GM21825 (cell line): ENCODE data around the gene TIAM1.

Source experiments
- ATAC-seq: cut with Tn5 transposase; IDR thresholded peaks from one replicate; pipeline ENCODE4 v1.9.1; 2021; ENCODE audit warnings: mild to moderate bottlenecking, moderate library complexity; ENCODE audit not compliant: unreplicated experiment

The TIAM1 gene

DNA sequence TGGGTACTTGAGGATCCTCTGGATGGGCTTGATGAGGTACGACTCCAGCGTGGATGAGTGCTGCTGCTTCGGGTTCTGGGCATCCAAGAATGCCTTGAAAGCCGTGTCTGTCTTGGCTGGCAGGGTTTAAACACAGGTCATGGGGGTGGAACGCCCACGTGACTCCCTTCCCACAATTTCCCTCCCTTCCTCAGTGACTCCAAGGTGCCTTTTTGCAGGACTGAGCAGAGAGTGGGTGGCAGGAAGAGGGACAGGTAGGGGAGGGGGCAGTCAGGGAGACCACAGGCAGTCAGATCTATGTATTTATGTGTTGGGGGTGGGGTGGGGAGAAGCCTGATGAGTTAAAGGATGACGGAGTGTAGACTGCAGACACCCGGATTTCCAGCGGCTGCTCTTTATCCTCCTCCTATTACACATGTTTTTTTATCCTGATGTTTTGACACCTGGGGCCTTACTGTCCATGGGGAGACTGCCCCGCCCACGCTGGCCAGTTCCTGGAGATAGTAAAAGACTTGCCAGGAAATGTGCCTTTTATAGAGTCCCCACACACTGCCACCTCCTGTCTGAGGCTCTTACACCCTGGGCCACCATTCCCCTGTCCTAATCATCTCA is 202.6 kb downstream of the TIAM1 start:
- ATAC-seq, result no peak

DNA sequence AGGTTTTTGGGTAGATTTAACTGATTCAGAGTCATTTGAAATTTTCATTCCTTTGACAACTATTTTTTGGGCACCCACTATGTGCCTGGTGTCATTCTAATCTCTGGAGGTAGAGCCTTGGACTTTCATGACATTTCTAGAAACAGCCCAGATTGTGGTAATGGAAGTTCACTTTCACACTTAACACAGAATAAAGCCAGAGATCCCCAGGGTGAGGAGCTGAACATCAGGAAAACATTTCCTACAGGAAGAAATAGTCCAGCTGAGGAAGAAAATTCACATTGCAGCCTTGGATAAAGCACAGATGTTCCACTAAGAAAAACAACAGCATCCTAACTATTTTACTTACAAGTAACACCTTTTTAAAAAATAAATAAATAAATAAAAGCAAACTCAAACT is 203.4 kb downstream of the TIAM1 start:
- ATAC-seq, result no peak

DNA sequence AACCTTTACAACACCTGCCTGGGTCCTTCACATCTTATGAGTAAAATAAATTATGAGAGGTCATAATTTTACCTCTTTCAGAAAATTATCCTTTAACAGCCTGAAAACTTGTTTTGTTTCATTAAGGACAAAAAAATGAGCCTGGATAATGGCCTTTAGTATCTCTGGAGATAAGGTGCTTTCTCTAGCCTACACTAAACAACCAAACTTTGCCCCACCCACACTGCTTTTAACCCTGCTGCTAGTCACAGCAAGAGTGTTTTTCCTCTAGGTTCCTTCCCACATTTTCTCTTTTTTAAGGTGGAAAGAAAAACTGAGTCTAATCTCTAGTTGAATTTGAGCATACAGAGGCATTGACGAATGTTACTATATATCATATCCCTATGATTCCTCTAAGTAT is 204.0 kb downstream of the TIAM1 start:
- ATAC-seq, result no peak

DNA sequence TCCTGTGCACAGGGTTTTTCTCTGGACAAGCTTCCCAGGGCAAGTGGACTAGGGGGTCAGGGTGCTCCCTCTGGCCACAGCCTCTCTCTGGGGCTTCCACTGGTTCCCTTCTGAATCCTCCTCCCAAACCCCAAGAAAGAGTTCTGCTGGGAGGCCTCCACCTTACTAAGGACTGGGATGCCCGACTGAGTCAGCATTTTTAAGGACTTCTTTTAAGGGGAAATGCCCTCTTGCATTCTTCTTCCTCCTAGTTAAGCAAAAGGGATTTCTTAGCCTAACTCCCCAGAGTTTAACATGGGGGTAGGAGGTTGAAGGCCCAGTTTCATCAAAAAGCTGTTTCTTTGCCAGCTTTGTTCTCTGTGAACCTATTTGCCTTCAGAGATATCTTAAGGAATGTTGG is 206.1 kb downstream of the TIAM1 start:
- ATAC-seq, result no peak

DNA sequence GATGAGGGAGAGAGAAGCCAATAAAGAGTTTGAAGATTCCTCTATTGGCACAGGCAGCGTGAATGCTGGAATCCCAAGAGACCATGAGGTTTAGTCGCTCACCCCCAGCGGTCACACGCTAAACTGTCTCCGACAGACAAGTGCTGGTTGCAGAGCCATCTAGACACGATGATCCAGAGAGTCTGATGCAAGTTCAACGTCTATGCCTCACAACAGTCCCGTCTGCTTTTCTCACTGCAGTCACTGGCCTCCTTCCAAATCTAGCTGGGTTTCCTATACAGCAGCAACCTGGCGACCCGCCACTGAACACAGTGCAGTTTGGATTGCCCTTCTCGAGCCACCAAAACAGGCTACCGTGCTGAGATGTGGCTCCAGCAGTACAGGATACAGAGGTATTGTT is 207.2 kb downstream of the TIAM1 start:
- ATAC-seq, result peak; percentile 66

DNA sequence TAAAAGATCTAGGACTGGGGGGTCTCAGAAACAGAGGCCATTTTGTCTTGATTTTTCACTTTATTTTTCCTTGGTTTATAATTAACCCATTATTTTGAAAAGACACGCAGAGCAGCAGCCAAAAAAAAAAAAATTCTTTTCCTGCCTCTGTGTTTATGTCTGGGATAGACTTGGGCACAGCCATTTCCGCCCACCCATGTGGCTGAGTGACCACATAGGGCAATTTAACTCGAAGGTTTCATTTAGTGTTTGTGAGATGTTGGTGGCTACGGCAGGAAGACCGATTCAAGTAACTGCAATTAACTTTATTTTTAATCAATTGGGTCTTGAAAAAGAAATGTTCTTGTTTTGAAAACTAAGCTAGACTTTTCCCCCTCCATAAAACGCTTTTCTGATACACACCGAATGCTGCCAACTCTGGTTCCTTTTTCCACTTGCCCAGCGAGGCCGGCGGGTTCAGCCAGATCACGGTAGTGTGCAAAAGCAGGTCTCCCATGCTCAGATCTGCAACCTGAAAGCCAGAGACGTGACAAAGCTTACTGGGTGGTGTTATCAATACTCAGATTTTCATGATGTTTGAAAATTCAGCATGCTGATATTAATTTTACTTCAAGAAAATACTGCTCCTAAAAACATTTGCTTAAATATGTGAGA is 208.4 kb downstream of the TIAM1 start:
- ATAC-seq, result no peak

DNA sequence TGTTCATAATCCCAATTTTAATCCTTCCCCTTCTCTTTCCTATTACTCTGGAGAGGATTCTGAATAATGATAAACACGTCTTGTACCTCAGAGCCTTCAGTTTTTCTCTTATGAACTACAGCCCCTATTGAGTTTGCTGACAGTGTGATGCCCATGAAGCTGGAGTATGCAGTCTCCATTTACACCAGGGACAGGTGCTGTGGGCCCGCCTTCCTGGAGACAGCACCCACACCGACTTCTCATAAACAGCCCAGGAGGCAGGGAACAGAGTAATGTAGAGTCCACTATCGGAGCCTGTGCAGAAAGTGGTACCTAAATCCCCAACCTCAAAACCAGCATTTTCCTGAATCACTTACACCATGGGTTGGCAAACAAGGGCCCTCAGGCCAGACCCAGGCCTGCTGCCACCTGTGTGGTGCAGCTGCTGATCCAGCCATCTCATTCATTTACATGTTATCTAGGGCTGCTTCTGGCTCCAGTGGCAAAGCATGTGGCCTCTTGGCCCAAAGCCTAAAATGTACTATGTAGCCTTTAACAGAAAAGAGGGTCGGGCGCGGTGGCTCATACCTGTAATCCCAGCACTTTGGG is 210.7 kb downstream of the TIAM1 start:
- ATAC-seq, result no peak

DNA sequence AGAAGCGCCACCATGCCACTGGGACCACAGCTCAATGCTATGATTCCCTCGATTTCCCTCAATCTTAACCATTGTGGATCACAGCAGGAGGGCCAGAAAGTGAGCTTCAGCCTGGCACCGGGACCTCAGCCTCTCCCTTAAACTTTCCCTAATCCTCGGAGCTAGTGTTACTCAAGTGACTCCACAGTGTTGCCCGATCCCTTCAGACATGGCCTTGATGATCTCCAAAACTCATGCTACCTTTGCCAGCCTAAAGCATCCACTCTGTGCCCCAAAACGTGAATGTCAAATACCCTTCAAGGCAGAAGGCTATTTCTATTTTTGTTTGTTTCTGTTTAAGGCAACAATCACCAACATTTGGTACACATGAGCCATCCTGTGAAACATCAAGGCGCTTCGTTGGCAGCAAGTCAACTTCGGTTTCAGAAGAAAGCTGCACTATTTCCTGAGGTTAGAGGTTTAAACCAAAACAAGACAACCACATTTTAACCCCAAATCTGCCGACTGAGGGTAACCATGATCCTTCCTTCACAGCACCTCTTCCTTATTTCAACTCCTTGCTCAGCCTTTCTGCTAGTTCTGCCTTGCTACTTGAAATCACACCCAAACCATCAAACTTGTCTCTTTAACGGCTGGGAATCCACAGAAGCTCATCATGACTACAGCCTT is 211.4 kb downstream of the TIAM1 start:
- peak; percentile 76 for ATAC-seq

DNA sequence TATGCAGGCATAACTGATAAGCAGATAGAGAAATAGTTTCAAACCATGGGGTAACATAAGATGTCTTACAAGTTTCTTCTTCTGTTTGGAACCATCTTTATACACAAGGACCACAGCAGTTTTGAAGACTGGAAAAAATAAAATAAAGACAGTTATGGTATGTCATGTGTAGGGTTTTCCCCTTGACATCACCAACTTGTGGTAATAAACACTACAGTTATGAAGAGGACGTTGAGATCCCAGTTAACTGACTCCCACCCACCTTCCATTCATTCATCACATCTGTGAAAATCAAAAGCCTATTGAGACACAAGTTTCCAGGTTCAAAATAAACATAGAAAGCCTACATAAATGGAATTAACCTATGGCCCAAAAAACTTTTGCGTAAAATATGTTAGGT is 213.2 kb downstream of the TIAM1 start:
- no peak for ATAC-seq

DNA sequence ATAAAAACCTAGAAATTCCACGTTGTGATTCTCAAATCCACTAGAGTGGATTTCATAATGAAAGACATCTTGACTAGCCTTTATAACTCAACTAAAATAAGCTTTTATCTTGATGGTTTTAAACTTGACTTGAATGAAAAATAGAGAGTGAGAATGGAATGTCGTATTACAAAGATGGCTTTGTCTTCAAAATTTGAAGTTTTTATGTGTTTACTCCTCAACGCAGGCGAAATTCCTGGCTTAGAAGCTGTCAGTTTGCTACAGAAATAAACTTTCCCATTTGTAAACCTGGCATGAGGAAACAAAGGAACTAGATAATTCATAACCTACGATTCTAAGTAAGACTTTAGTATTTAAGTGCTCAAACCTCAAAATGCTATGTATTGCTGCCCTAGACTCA is 215.8 kb downstream of the TIAM1 start:
- ATAC-seq, result no peak

DNA sequence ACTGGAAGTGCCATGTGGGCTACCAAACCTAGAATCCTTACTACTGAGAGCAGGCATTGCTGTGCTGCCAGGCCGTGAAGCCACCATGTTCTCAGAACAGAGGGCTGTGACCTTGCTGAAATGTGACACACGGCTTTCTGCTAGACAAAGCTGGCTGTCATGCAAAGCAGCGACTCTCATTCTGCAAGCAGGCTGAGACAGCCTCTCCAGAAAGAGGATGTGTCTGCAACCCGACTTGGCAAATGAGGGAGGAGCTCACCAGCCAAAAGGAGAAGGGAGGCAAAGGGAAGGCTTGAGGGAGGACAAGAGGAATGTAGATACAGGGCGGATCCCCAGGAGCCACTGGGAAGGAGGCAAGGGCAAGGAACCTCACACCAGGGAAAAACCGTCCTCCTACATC is 220.1 kb downstream of the TIAM1 start:
- no peak for ATAC-seq

DNA sequence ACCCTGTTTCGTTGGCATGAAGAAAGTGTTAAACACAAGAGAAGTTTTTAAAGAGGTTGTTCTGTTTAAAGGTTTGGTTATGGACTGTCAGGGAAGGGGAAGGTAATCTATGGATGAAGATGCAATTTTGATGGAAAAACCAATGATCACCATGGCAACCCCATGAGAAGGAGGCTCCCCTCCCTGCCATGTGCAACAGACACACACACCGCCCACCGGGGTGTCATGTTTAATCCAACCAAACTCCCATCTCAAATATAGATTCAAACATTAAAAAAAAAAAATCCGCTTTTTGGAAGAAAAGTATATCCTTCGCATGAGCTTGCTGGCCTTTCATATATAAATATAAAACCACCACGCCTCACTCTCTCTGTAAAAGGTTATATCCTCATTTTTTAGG is 224.9 kb downstream of the TIAM1 start:
- no peak for ATAC-seq

DNA sequence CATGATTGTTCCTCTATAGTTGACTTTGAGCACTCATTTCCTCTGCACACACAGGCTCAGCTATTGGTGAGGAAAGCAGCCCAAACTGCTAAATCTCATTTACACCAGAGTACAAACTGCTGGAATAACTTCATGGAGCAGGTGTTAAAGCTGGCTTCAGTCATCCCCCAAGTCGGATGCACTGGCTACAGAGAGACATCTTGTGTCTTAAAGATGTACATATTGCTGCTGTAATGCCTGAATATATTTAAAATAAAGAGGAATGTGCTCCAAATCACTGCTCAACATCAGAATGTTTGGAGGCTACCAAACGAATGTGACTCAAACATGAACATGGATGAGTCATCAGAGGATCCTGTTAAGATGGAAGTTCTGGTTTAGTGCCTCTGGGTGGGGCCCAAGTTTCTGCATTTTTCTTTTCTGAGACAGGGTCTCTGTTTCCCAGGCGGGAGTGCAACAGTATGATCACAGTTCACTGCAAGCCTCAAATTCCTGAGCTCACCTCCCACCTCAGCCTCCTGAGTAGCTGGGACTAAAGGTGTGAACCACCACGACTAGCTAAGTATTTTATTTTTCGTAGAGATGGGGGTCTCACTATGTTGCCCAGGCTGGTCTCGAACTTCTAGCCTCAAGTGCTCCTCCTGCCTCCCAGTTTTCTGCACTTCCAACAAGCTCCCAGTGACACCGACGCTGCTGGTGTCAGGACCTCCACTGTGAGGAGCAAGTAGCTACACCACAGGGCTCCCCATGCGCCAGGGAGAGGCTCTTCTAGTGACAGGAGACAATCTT is 226.7 kb downstream of the TIAM1 start:
- no peak for ATAC-seq

DNA sequence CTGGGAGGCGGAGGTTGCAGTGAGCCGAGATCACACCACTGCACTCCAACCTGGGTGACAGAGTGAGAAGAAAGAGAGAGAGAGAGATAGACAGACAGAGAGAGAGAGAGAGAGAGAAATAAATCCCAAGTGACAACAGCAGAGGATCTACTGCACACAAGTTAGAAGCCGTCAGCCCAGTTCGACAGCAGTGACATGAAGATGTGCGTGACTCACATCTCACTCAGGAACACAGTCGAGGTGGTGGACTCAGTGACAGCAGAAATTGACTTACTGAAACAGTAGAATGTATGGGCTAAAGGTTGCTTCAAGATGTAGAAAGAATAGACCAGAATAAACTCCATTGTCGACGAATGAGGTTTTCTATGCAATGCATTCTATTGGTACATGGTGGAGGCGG is 228.8 kb downstream of the TIAM1 start:
- no peak for ATAC-seq

DNA sequence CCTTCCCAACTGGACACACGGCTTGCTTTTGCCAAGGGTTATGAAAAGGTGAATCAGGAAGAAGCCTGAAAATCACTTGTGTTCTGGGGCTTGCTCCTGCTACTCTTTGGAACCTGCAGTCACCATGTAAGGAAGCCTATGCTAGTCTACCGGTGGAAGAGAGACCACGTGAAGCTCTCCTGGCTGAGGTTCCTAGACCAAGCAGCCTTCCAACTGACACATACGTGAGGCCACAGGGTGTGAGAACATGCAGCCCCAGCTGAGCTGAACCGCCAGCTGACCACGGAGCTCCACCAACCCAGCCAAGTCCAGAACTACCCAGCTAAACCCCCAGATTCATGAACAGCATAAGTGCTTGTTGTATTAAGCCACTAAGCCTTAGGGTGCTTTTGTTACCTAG is 233.0 kb downstream of the TIAM1 start:
- ATAC-seq, result no peak

DNA sequence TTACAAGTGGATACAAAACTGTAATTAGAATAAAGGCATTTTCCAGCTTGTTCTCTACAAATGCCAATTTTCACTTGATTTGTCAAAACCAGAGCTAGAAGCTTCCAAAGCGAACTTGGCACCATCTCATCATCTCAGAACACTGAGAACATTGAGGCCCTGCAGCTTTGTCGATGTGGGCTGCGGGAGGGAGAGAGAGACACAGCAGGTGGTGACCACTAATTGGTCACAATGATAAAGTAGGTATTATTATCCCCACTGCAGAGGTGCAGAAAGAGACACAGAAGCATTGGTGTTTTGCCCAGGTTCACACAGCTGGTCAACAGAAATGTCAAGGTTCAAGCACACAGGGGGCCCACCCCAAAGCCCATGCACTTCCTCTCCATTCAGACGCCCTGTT is 233.6 kb downstream of the TIAM1 start:
- no peak for ATAC-seq

DNA sequence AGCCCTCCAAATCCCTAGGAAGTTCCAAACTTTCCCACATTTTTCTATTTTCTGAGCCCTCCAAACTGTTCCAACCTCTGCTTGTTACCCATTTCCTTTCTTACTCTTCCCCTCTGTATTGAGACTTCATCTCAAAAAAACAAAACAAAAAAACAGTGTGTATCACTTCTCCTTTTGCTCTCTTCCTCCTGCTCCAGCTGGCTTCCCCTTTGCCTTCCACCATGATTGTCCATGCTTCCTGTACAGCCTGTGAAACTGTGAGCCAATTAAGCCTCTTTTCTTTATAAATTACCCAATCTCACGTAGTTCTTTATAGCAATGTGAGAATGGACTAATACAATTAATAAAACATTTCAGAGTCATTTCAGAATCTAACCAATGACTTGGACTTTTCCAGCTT is 236.2 kb downstream of the TIAM1 start:
- ATAC-seq, result no peak

DNA sequence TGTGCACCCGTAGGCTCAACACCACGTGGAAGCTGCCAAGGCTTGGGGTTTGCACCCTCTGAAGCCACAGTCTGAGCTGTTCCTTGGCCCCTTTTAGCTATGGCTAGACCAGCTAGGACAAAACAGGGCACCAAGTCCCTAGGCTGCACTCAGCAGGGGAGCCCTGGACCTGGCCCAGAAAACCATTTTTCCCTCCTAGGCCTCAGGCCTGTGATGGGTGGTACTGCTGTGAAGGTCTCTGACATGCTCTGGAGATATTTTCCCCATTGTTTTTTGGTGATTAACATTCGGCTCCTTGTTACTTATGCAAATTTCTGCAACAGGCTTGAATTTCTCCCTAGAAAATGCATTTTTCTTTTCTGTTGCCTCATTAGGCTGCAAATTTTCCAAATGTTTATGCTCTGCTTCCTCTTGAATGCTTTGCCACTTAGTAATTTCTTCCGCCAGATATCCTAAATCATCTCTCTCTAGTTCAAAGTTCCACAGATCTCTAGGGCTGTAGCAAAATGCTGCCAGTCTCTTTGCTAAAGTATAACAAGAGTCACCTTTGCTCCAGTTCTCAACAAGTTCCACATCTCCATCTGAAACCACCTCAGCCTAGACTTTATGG is 236.8 kb downstream of the TIAM1 start:
- no peak for ATAC-seq

DNA sequence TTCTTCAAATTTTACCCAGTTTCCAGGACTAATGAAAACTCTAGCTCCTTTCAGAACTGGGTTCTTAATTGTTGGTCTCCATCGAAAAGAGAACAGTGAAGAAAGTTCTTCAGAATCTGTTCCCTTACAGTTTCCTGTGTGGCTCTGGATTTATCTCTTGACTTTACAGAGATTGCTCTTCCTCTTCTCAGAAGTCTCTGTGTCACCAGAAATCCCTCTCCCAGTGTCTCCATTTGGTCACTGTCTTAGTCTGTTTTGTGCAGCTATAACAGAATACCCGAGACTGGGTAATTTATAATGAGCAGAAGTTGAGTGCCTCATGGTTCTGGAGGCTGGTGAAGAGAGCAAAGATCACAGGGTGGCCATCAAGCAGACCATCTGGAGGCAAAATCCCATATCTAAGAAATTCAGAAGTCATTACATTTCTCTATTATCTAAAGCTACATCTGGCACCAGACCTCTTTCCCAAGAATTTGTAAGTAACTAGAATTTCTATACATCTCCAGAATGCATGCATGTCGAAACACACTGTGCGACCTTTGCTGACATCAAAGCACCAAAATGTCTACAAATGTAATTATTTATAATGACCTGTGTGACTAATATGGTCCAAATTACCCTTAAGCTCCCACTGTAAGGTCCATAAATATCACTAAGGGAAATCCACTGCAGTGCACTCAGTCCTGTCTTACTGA is 240.3 kb downstream of the TIAM1 start:
- no peak for ATAC-seq

DNA sequence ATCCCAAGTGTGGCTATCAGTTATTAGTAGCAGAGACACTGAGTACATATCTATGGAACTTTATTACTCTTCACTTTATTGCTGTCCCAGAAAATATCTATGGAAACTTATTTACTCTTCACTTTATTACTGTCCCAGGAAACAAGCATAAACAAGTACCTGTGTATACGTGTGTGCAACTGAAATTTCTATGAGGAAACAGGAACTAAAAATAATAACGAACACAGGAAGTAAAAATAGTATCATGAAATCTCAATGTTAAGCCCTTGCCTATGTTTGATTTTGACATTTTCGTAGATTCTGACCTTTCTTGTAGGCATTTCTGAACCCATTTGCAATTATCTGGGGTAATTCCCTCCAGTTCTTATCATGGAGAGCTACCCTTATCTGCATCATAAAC is 240.9 kb downstream of the TIAM1 start:
- ATAC-seq, result no peak
